ENCODE measurements around the gene BIRC7.

Gene BIRC7

DNA sequence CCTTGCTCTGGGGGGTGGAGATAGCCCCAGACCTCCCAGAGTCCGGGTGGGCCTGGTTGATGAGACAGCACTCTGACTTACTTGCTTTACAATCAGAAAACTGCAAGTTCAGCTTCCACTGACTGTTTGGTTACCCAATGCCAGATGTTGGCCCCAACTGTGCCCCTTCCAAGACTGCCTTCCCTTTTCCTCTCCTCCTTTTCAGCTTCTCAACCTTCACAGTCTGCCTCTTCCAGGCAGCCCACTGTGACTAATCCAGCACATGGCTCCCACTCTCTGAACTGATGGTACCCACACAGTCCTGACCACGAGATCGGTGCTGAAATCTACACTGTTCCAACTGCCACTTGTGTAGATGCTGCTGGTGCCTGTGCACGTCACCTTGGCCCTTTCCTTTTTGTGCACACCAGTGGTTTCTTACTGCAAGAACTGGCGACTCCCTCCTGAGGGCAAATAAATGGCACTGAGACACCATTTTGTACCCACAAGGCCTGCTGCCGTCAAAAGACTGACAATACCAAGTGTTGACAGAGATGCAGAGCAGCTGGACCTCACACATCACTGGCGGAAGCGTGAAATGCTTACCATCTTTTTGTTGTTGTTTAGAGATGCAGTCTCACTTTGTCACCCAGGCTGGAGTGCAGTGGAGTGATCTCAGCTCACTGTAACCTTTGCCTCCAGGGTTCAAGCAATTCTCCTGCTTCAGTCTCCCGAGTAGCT, 35.1 kb downstream of the BIRC7 start:
- peak; percentile 23 for DNase-seq (ENCODE audit: low read depth)
- TF ChIP-seq CTCF (conservative IDR thresholded peaks at IDR 0.05; ENCODE audit: low read length) = no peak
- H3K4me3 ChIP-seq (ENCODE audit: low read length) = no peak overlapping the region

GRCh38 chr20:63272105-63273058, 36.7 kb downstream of the BIRC7 start, which contains the start of gene ARFGAP1:
Gene ARFGAP1 (plus strand): TSS chr20:63272813. CDS start chr20:63275581, 2,768 bp downstream.
- peak; percentile 88 for DNase-seq (ENCODE audit: low read depth)

DNA sequence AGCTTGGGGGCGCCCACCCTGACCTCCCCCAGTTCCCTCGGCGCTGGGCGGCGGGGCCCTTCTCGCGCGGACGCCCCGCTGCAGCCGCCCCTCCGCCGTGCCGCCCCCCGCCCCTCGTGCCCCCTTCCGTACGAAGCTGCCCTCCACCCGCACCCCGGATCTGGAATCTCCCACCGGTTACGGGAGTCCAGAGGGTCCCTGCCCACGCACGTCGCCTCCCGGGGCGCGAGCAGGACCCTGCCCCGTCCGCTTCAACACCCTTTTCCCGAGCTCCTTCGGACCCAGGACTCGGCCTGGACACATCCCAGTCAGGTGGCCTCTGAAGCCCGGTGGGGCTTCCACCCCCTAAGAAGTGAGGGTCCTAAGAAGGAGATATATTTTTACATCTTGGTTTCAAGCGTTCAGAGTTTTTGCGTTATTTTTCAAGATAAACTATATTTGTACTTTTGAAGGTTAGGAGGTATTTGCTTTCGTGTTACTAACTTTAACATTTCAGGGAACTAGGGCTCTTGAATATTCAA, 37.4 kb downstream of the BIRC7 start:
- no peak for DNase-seq (ENCODE audit: low read depth)
- no peak for TF ChIP-seq CTCF (conservative IDR thresholded peaks at IDR 0.05; ENCODE audit: low read length)
- peak overlapping the region; percentile 90 for H3K4me3 ChIP-seq (ENCODE audit: low read length)

More at GRCh38 chr20:63272105-63273058, 36.7 kb downstream of the BIRC7 start, which contains the start of gene ARFGAP1:
- TF ChIP-seq CTCF (conservative IDR thresholded peaks at IDR 0.05; ENCODE audit: low read length) = no peak
- peak within 1 kb of the TSS; percentile 90 for H3K4me3 ChIP-seq (ENCODE audit: low read length)

- no peak for TF ChIP-seq CTCF (conservative IDR thresholded peaks at IDR 0.05; ENCODE audit: low read length)
- peak overlapping the region; percentile 90 for H3K4me3 ChIP-seq (ENCODE audit: low read length)
- peak; percentile 64 for DNase-seq (ENCODE audit: low read depth)
Observed at GRCh38 chr20:63273635-63274380, 38.1 kb downstream of the BIRC7 start.

DNA sequence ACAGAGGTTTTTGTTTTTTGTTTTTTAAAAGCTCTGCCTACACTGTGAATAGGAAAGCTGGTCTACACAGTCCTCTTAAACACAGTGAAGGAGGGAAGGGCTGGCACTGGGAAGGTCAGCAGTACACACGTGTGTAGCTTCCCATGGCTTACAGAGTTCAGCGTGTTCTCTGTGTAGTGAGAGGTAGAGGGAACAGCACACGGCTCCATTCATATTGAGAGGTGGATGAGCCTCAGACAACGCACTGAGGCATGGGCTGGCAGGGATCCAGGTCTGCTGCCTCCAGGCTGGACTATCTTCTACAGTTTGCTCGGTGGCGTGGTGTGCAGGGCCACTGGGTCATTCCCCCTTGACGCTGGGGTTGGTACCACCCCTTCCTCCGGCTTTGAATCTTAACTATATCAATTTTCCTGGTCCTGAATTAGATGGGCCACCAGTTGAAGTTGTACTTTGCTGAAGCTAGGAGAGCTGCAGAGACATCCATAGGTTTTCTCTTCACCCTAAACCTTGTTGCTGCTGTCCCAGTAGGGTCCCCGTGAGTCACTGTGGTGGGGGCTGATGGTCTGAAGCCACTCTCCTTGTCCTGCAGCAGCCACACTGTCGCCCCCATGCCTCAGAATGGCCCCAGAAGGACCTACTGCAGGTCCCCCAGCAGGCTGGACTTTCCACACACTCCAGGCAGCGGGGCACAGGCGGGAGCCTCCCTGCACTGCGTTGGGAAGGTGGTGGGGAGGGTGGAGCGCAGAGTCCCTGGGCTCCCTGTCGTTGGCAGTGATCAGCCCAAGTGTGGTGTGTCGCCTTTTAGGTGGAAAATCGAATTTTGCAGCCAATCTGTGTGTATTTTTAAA, 38.9 kb downstream of the BIRC7 start:
- H3K4me3 ChIP-seq (ENCODE audit: low read length) = peak overlapping the region; percentile 90
- DNase-seq (ENCODE audit: low read depth) = no peak
- no peak for TF ChIP-seq CTCF (conservative IDR thresholded peaks at IDR 0.05; ENCODE audit: low read length)

DNA sequence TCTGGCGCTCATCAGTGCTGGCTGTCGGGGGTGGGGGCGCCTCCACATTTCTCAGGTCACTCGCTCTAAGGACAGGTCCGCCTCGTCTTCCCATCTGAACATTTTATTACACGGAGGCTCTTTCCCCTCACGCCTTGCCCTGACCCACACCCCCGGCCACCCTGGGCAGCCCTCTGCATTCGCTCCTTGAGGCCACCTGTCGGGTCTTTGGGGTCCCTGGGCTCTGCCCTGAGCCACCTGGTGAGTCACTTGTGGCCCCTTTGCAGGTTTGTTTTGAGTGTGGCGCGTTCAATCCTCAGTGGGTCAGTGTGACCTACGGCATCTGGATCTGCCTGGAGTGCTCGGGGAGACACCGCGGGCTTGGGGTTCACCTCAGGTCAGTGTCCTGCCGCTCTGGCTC, 40.1 kb downstream of the BIRC7 start:
- DNase-seq (ENCODE audit: low read depth) = no peak
- no peak overlapping the region for H3K4me3 ChIP-seq (ENCODE audit: low read length)
- TF ChIP-seq CTCF (conservative IDR thresholded peaks at IDR 0.05; ENCODE audit: low read length) = no peak
